Ishikawa (cell line): ENCODE data around the gene SCCPDH.

ENCODE experiments used
- CEBPB ChIP-seq: IDR thresholded peaks from 2 replicates; pipeline ENCODE4 v1.6.1; 2012
- CREB1 ChIP-seq: IDR thresholded peaks from 2 replicates; pipeline ENCODE4 v1.6.1; 2012; ENCODE audit warnings: low read depth
- EGR1 ChIP-seq: IDR thresholded peaks from 2 replicates; pipeline ENCODE4 v1.6.1; 2012
- EP300 ChIP-seq: IDR thresholded peaks from 2 replicates; pipeline ENCODE4 v1.6.1; 2012; ENCODE audit warnings: borderline replicate concordance
- FOXM1 ChIP-seq: IDR thresholded peaks from 2 replicates; pipeline ENCODE4 v1.6.1; 2012; ENCODE audit warnings: low read depth, borderline replicate concordance
- MAX ChIP-seq: IDR thresholded peaks from 2 replicates; pipeline ENCODE4 v1.6.1; 2012
- NFIC ChIP-seq: IDR thresholded peaks from 2 replicates; pipeline ENCODE4 v1.6.1; 2012
- RAD21 ChIP-seq: IDR thresholded peaks from 2 replicates; pipeline ENCODE4 v1.6.1; 2012; ENCODE audit warnings: low read depth
- TAF1 ChIP-seq: IDR thresholded peaks from 2 replicates; pipeline ENCODE4 v1.6.1; 2012; ENCODE audit warnings: low read depth, mild to moderate bottlenecking
- TCF12 ChIP-seq: IDR thresholded peaks from 2 replicates; pipeline ENCODE4 v1.6.1; 2012; ENCODE audit warnings: low read depth
- TEAD4 ChIP-seq: IDR thresholded peaks from 2 replicates; pipeline ENCODE4 v1.6.1; 2012
- YY1 ChIP-seq: IDR thresholded peaks from 2 replicates; pipeline ENCODE4 v1.6.1; 2012; ENCODE audit warnings: low read depth
- ZBTB7A ChIP-seq: IDR thresholded peaks from 2 replicates; pipeline ENCODE4 v1.6.1; 2012; ENCODE audit warnings: low read depth
- TF ChIP-seq, protein P1 (sequence below): IDR thresholded peaks from 2 replicates; pipeline ENCODE4 v1.6.1; 2012
- TF ChIP-seq, protein P2 (sequence below): IDR thresholded peaks from 2 replicates; pipeline ENCODE4 v1.6.1; 2012; ENCODE audit warnings: low read depth, mild to moderate bottlenecking

Gene SCCPDH

GRCh38 chr1:246787781-246788513, 63.7 kb downstream of the SCCPDH start:
- no peak for TF ChIP-seq EP300
- TF ChIP-seq RAD21, result no peak
- TF ChIP-seq YY1, result no peak
- TF ChIP-seq TAF1, result no peak
- TF ChIP-seq, protein P1, sequence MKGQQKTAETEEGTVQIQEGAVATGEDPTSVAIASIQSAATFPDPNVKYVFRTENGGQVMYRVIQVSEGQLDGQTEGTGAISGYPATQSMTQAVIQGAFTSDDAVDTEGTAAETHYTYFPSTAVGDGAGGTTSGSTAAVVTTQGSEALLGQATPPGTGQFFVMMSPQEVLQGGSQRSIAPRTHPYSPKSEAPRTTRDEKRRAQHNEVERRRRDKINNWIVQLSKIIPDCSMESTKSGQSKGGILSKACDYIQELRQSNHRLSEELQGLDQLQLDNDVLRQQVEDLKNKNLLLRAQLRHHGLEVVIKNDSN, result no peak
- TF ChIP-seq CEBPB, result no peak
- no peak for TF ChIP-seq TEAD4
- TF ChIP-seq TCF12, result no peak
- TF ChIP-seq NFIC, result no peak
- TF ChIP-seq MAX, result no peak
- no peak for TF ChIP-seq FOXM1
- no peak for TF ChIP-seq ZBTB7A
- TF ChIP-seq EGR1, result no peak
- no peak for TF ChIP-seq CREB1
- TF ChIP-seq, protein P2, sequence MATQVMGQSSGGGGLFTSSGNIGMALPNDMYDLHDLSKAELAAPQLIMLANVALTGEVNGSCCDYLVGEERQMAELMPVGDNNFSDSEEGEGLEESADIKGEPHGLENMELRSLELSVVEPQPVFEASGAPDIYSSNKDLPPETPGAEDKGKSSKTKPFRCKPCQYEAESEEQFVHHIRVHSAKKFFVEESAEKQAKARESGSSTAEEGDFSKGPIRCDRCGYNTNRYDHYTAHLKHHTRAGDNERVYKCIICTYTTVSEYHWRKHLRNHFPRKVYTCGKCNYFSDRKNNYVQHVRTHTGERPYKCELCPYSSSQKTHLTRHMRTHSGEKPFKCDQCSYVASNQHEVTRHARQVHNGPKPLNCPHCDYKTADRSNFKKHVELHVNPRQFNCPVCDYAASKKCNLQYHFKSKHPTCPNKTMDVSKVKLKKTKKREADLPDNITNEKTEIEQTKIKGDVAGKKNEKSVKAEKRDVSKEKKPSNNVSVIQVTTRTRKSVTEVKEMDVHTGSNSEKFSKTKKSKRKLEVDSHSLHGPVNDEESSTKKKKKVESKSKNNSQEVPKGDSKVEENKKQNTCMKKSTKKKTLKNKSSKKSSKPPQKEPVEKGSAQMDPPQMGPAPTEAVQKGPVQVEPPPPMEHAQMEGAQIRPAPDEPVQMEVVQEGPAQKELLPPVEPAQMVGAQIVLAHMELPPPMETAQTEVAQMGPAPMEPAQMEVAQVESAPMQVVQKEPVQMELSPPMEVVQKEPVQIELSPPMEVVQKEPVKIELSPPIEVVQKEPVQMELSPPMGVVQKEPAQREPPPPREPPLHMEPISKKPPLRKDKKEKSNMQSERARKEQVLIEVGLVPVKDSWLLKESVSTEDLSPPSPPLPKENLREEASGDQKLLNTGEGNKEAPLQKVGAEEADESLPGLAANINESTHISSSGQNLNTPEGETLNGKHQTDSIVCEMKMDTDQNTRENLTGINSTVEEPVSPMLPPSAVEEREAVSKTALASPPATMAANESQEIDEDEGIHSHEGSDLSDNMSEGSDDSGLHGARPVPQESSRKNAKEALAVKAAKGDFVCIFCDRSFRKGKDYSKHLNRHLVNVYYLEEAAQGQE, result no peak

DNA sequence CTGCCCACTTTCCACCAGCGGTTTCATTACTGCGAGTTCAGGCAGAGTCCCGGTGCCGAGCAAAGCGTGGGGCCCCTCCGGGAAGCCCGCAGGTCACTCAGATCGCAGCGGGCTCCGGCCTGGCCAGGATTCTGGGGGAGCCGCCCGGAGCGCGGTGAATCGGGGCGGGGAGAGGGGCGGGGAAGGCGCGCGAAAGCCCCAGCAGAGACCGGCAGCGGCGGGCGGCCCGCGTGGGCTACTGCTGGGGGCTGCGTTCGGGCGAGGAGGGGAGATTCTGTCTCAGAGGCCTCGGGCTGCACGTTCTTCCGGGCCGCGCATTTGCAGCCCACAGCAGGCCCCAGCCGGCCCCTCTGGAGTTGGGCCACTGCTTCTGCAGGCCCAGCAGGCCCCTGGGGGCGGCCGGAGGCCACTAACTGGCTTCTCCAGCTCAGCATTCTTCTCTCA, 64.7 kb downstream of the SCCPDH start:
- no peak for TF ChIP-seq CEBPB
- TF ChIP-seq, protein P1, result no peak
- TF ChIP-seq TAF1, result no peak
- TF ChIP-seq MAX, result no peak
- no peak for TF ChIP-seq YY1
- TF ChIP-seq EGR1, result no peak
- no peak for TF ChIP-seq ZBTB7A
- TF ChIP-seq NFIC, result no peak
- TF ChIP-seq FOXM1, result no peak
- no peak for TF ChIP-seq EP300
- TF ChIP-seq TCF12, result no peak
- TF ChIP-seq, protein P2, result no peak
- TF ChIP-seq RAD21, result no peak
- no peak for TF ChIP-seq TEAD4

DNA sequence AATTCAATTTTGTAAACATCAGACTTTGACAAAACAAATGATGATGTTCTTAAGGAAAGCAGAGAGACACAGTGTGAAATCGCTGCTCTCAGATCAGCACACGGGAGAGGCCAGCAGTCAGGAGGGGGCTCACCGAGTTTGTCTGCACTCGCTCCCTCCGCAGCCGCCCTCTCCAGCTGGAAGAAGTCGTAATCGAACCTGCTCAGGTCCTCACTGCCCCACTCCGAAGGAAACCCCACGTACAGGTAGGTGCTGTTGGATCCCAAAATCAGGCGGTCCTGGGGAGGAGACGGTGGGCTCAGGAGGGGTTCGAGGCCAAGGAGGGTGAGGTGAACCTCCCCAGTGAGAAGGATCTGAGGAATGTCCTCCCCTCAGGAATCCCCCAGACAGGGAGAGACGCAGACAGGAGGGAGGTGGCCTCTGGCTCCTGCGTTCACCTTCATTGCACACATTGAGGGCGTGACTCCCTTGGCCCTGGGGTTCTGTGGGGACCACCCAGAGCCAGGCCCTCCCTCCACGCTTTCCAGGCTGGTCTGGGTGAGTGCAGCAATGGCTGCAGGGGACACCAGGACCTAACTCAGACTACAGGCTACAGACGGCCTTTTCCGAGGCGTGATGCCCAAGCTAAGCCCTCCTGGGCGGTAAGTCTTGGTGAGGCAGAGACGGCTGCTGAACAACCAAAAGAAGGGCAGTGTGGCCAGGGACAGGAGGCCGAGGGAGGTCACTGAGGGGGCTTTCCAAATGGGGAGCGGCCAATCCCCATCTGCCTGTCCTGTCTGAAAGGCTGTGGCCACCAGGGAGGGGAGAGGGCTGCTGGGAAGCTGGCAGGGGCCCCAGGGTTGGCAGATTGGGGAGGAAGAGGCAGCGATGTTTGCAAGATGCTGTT, 65.5 kb downstream of the SCCPDH start:
- TF ChIP-seq CEBPB (no peak), TAF1 (no peak), RAD21 (no peak), CREB1 (no peak), YY1 (no peak), EP300 (no peak), NFIC (no peak), FOXM1 (no peak), TCF12 (no peak)
- TF ChIP-seq, protein P1, result no peak

DNA sequence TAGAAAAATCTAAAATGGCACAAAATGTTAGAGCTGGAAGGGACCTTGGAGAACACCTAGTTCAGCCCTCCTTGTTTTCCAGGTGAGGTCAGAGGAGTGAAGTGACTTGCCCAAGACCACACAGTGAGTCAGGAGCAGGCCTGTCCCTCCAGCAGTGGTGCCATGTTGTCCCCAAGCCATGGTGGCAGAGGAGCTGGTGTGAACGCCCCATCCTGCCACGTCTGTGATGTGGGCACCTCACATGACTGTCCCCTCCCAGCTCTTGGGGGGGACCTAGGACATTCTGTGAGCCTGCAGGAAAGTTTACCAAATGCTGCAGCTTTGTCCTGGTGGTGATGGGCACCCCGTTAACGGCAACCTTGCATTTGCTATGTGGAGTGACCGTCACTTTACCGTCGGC, 66.2 kb downstream of the SCCPDH start:
- TF ChIP-seq ZBTB7A, result no peak
- no peak for TF ChIP-seq FOXM1
- TF ChIP-seq TEAD4, result no peak
- no peak for TF ChIP-seq MAX
- no peak for TF ChIP-seq TAF1
